A549 (cell line): Measurements from ENCODE around the gene SNX15.
A peak's percentile ranks its signal among the peaks of the same experiment; 100 is the strongest.

Experiments used
- CBX2 ChIP-seq: fragments of 200-600 bp; sonication (generic); IDR thresholded peaks from 2 replicates; pipeline ENCODE4 v1.6.1; 2016; ENCODE audit warnings: low read depth, mild to moderate bottlenecking, borderline replicate concordance
- EHF ChIP-seq: fragments of 250-450 bp; sonication (Bioruptor Pico); IDR thresholded peaks from 2 replicates; pipeline ENCODE4 v1.5.0; 2020; ENCODE audit warnings: mild to moderate bottlenecking
- EHMT2 ChIP-seq: fragments of 200-600 bp; sonication (generic); IDR thresholded peaks from 2 replicates; pipeline ENCODE4 v1.6.1; 2016; ENCODE audit warnings: antibody characterized with exemption, low read depth, mild to moderate bottlenecking, moderate library complexity
- EP300 ChIP-seq, 2 experiments: fragments of >200 bp; sonication (Bioruptor Twin); formaldehyde crosslinking; IDR thresholded peaks; 2 replicates in 1 of 2; 3 replicates in 1 of 2; pipeline ENCODE4 v1.6.1; 2016 to 2017
- ESRRA ChIP-seq: fragments of 150-350 bp; IDR thresholded peaks from 2 replicates; pipeline ENCODE4 v1.6.1; 2014; ENCODE audit warnings: mild to moderate bottlenecking, low read length, borderline replicate concordance
- FOSL2 ChIP-seq, 2 experiments: fragments of 450-650 bp in 1 of 2; fragments of >200 bp in 1 of 2; sonication (Bioruptor Twin) in 1 of 2; formaldehyde crosslinking; IDR thresholded peaks; 2 replicates each; pipeline versions ENCODE4 v1.5.0 to v1.6.1; 2016 to 2020; ENCODE audit warnings: mild to moderate bottlenecking in 1 of 2, moderate library complexity in 1 of 2
- POLR2A ChIP-seq: IDR thresholded peaks from 2 replicates; pipeline ENCODE4 v1.6.1; 2012; ENCODE audit warnings: mild to moderate bottlenecking, low read length
- RAD21 ChIP-seq, 2 experiments: fragments of >200 bp in 1 of 2; sonication (Bioruptor Twin) in 1 of 2; formaldehyde crosslinking in 1 of 2; IDR thresholded peaks in 1 of 2; conservative IDR thresholded peaks in 1 of 2; 2 replicates in 1 of 2; 3 replicates in 1 of 2; pipeline ENCODE4 v1.6.1; 2012 to 2018; ENCODE audit warnings: inconsistent platforms in 1 of 2
- ZFP36 ChIP-seq: fragments of 450-650 bp; IDR thresholded peaks from 2 replicates; pipeline ENCODE4 v1.6.1; 2014; ENCODE audit warnings: borderline replicate concordance; ENCODE audit not compliant: partially characterized antibody
- TF ChIP-seq, protein P1 (sequence below): fragments of >200 bp; sonication (Bioruptor Twin); formaldehyde crosslinking; IDR thresholded peaks from 3 replicates; pipeline ENCODE4 v1.5.1; 2016
- TF ChIP-seq, protein P2 (sequence below): fragments of 450-650 bp; IDR thresholded peaks from 2 replicates; pipeline ENCODE4 v1.6.1; 2014; ENCODE audit warnings: antibody characterized with exemption
- TF ChIP-seq, protein P3 (sequence below): fragments of 200-600 bp; sonication (generic); IDR thresholded peaks from 2 replicates; pipeline ENCODE4 v1.6.1; 2016; ENCODE audit warnings: antibody characterized with exemption, mild to moderate bottlenecking, moderate library complexity
- TF ChIP-seq, protein P4 (sequence below): IDR thresholded peaks from 2 replicates; pipeline ENCODE4 v1.6.1; 2012

DNA sequence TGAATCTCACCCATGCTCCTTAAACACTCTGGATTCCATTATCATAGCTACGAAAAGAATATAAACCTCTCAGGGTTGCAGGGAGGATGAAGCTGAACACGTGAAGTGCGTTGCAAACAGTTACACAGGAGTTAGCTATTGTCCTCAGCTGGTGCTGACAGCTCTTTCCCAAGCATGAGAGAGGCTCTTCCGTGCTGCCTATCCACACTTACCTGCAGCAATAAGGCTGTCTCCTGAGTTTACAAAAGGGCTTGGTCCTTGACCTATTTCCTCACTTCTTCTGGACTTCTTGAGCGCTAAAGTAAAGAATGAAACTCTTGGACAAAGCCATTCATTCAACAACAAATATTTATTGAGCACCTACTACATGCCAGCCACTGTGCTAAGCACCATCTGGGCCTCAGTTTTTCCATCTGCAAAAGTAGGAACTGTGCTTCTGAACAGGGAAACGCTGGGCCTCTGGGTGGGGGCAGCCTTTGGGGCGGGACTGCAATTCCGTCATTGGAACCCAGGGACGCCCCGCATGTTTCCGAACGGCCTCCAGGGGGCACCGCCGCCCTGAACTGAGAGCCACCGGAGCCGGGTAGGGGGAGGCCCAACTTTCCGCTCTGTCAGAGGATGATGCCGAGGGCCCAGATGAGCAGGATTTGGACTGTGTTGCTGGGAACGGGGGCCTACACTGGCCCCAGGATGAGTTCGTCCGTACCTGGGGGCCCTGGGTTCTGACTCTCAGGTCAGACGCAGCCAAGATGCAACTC lies 13.9 kb upstream of the SNX15 start:
- TF ChIP-seq, protein P1, sequence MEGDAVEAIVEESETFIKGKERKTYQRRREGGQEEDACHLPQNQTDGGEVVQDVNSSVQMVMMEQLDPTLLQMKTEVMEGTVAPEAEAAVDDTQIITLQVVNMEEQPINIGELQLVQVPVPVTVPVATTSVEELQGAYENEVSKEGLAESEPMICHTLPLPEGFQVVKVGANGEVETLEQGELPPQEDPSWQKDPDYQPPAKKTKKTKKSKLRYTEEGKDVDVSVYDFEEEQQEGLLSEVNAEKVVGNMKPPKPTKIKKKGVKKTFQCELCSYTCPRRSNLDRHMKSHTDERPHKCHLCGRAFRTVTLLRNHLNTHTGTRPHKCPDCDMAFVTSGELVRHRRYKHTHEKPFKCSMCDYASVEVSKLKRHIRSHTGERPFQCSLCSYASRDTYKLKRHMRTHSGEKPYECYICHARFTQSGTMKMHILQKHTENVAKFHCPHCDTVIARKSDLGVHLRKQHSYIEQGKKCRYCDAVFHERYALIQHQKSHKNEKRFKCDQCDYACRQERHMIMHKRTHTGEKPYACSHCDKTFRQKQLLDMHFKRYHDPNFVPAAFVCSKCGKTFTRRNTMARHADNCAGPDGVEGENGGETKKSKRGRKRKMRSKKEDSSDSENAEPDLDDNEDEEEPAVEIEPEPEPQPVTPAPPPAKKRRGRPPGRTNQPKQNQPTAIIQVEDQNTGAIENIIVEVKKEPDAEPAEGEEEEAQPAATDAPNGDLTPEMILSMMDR, result peak; percentile 53
- TF ChIP-seq EP300 (IDR thresholded peaks at IDR 0.05), result no peak
- TF ChIP-seq RAD21 (conservative IDR thresholded peaks at IDR 0.05 in 1 of 2, IDR thresholded peaks at IDR 0.05 in 1 of 2), result peak; percentile 66 to 74
- no peak for TF ChIP-seq ESRRA
- no peak for TF ChIP-seq EHF (CRISPR knock-in tag)
- TF ChIP-seq, protein P2, sequence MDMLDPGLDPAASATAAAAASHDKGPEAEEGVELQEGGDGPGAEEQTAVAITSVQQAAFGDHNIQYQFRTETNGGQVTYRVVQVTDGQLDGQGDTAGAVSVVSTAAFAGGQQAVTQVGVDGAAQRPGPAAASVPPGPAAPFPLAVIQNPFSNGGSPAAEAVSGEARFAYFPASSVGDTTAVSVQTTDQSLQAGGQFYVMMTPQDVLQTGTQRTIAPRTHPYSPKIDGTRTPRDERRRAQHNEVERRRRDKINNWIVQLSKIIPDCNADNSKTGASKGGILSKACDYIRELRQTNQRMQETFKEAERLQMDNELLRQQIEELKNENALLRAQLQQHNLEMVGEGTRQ, result no peak
- TF ChIP-seq, protein P3, sequence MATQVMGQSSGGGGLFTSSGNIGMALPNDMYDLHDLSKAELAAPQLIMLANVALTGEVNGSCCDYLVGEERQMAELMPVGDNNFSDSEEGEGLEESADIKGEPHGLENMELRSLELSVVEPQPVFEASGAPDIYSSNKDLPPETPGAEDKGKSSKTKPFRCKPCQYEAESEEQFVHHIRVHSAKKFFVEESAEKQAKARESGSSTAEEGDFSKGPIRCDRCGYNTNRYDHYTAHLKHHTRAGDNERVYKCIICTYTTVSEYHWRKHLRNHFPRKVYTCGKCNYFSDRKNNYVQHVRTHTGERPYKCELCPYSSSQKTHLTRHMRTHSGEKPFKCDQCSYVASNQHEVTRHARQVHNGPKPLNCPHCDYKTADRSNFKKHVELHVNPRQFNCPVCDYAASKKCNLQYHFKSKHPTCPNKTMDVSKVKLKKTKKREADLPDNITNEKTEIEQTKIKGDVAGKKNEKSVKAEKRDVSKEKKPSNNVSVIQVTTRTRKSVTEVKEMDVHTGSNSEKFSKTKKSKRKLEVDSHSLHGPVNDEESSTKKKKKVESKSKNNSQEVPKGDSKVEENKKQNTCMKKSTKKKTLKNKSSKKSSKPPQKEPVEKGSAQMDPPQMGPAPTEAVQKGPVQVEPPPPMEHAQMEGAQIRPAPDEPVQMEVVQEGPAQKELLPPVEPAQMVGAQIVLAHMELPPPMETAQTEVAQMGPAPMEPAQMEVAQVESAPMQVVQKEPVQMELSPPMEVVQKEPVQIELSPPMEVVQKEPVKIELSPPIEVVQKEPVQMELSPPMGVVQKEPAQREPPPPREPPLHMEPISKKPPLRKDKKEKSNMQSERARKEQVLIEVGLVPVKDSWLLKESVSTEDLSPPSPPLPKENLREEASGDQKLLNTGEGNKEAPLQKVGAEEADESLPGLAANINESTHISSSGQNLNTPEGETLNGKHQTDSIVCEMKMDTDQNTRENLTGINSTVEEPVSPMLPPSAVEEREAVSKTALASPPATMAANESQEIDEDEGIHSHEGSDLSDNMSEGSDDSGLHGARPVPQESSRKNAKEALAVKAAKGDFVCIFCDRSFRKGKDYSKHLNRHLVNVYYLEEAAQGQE, result no peak
- no peak for TF ChIP-seq CBX2
- TF ChIP-seq ZFP36, result no peak
- peak; percentile 41 for TF ChIP-seq POLR2A
- TF ChIP-seq EHMT2, result no peak
- TF ChIP-seq, protein P4, sequence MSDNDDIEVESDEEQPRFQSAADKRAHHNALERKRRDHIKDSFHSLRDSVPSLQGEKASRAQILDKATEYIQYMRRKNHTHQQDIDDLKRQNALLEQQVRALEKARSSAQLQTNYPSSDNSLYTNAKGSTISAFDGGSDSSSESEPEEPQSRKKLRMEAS, result no peak
- TF ChIP-seq FOSL2 (IDR thresholded peaks at IDR 0.05), result no peak
- no peak for TF ChIP-seq FOSL2 (CRISPR knock-in tag; IDR thresholded peaks at IDR 0.05)
